ENCODE data around the gene OR2A2. TPM values are rescaled to one million over a fixed set of nuclear protein-coding genes. Genes with fewer than 3 reads are reported as not detected.
"Not testable (repeated sequence)": the region's sequence is repeated elsewhere in the genome, so short reads cannot be mapped to it uniquely, and the experiment has no call there.

OR2A2 gene
- total RNA-seq, 2 experiments from 2014 or later, result not detected

DNA sequence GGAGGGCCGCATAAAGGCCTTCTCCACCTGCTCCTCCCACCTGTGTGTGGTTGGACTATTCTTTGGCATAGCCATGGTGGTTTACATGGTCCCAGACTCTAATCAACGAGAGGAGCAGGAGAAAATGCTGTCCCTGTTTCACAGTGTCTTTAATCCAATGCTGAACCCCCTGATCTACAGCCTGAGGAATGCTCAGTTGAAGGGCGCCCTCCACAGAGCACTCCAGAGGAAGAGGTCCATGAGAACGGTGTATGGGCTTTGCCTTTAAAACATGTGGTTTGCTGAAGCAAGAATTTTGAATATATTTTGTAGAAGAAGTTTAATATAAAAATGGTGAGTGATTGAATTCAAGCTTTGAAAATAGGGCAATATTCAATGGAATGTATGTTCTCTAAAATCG, 889 bp downstream of the OR2A2 start:
- intact Hi-C loops (cut with micrococcal nuclease), result no loop called here

DNA sequence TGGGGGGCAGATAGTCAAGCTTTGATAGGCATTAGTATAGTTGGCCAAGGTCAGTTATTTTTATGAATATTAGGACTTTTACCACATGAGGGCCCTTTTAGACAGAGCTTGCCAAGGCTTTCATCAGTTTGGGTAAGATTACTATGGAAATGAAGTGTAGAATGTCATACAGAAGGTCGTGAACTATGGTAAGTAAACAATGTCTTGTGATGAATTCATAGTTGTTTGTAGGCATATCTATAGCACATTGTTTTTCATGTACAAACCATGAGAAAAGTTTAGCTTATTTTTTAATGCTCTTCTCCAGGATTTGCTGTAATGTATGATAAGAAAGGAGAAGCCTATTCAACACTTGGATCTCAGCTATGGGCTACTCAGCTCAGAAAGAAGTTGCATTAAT, 4.3 kb downstream of the OR2A2 start:
- Mint-ChIP-seq H3K4me3 (no peak overlapping the region), H3K9me3 (no peaks in the 10 kb centered on the region), H3K27me3 (ENCODE audit: low read depth) (peaks cover 2% of the 10 kb centered on the region), H3K36me3 (ENCODE audit: low read depth) (no peaks in the 10 kb centered on the region), H3K27ac (no peak overlapping the region), H3K4me1 (ENCODE audit: low read depth) (no peaks in the 10 kb centered on the region)
- DNase-seq, result no peak
- CTCF ChIA-PET, result interaction anchor here (1.6 kb wide), 1 partner anchor 14 kb away, joined by 10 read pairs; no protein-coding TSS in a partner anchor
- intact Hi-C loops (cut with micrococcal nuclease), result no loop called here

More for the DNA sequence above, 889 bp downstream of the OR2A2 start:
- CTCF ChIA-PET, result interaction anchor here (0.5 to 1.2 kb wide), 2 partner anchors 16 to 694 kb away, joined by 4 to 6 read pairs; no protein-coding TSS in a partner anchor
- Mint-ChIP-seq H3K4me3 (no peak overlapping the region), H3K4me1 (ENCODE audit: low read depth) (no peaks in the 10 kb centered on the region), H3K27me3 (ENCODE audit: low read depth) (peaks cover 2% of the 10 kb centered on the region), H3K36me3 (ENCODE audit: low read depth) (no peaks in the 10 kb centered on the region), H3K9me3 (no peaks in the 10 kb centered on the region), H3K27ac (no peak overlapping the region)
- no peak for DNase-seq

DNA sequence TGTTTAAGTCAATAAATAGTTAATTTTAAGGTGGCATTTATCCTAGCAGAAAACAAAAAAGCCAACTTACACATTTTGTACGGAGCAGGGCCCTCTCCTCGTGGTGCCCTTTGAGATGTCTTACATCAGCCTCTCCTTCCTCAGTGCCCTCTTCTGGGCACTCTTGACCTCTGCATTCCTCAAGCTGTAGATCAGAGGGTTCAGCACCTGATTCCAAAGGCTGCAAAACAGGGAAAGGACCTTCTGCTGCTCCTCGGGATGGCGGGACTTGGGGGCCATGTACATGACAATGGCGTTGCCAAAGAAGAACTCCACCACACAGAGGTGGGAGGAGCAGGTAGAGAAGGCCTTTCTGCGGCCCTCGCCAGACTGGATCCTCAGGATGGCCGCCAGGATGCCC, 9.0 kb downstream of the OR2A2 start:
- Mint-ChIP-seq H3K9me3 (no peaks in the 10 kb centered on the region), H3K4me3 (no peak overlapping the region), H3K36me3 (ENCODE audit: low read depth) (no peaks in the 10 kb centered on the region), H3K27ac (no peak overlapping the region), H3K27me3 (ENCODE audit: low read depth) (no peaks in the 10 kb centered on the region), H3K4me1 (ENCODE audit: low read depth) (no peaks in the 10 kb centered on the region)
- intact Hi-C loops (cut with micrococcal nuclease), result no loop called here
- CTCF ChIA-PET, result no interaction called here
- DNase-seq, result no peak

DNA sequence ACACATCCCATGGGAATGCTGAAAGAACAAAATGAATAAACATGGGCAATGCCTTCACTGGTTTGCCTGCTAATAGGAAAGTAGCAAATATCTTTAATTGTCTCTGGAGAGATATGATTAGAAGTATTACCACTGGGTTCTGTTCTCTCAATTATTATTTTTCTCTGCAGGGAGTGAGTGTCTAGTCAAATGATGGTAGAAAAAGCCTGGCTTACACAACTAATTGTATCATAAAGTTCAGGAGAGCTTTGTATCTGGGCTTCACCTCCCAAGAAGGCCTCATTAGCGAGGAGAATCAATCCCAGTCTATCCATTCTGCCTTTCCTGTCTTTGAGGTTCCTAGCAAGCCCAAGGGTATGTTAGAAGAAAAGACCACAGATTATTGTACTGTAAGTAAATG, 13.5 kb downstream of the OR2A2 start, which contains the start of gene OR2A14:
Gene OR2A14 (plus strand): TSS at position 301 of the 400 bp plus-strand sequence. CDS start 5,937 bp downstream, outside the sequence.
- Mint-ChIP-seq H3K27ac (no peak within 1 kb of the TSS), H3K36me3 (ENCODE audit: low read depth) (no peaks in the 10 kb centered on the region), H3K9me3 (no peaks in the 10 kb centered on the region), H3K4me3 (no peak within 1 kb of the TSS), H3K4me1 (ENCODE audit: low read depth) (no peaks in the 10 kb centered on the region), H3K27me3 (ENCODE audit: low read depth) (no peaks in the 10 kb centered on the region)
- DNase-seq, result no peak
- CTCF ChIA-PET, result interaction anchor here (0.7 kb wide), 1 partner anchor 10 kb away, joined by 3 read pairs; no protein-coding TSS in a partner anchor
- intact Hi-C loops (cut with micrococcal nuclease), result loop anchor here (10.0 kb wide), 1 partner anchor 878 kb away; no protein-coding TSS in a partner anchor

DNA sequence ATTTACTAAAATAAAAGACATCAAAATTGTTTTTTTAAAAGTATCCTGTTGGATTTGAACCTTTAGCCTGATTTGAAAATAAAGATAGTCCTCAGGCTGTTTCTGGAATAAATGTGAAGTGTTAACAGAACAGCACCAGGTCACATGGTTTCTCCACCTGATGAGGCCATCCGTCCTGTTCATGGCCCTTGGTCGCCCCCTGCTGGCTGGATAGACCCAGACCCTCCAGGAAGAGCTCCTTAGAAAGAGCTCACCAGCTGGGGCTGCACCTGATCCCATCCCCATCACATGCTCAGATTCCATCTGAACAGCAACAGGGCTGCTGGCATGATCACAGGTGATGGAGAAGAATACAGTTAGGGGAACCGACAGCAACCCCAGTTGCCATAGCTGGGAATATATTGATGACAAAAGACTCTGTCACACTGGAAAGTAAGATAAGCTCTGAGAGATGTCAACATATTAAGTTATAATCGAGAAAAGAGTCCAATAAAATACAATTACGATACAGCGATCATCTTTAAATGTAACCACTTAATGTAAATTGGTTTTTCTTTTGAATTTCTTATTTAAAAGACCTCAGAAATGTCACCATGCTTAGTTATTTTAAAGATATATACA, 18.4 kb downstream of the OR2A2 start:
- intact Hi-C loops (cut with micrococcal nuclease), result loop anchor here (5.0 to 10.0 kb wide), 2 partner anchors 226 to 883 kb away; partner anchors contain the start of gene TCAF1
- no peaks in the 10 kb centered on the region for H3K9me3 Mint-ChIP-seq
- peak; percentile 97 for DNase-seq
- no peak overlapping the region for H3K27ac Mint-ChIP-seq
- H3K27me3 Mint-ChIP-seq (ENCODE audit: low read depth), result no peaks in the 10 kb centered on the region
- H3K4me1 Mint-ChIP-seq (ENCODE audit: low read depth), result no peaks in the 10 kb centered on the region
- H3K4me3 Mint-ChIP-seq, result no peak overlapping the region
- H3K36me3 Mint-ChIP-seq (ENCODE audit: low read depth), result no peaks in the 10 kb centered on the region
- CTCF ChIA-PET, result interaction anchor here (0.6 to 2.9 kb wide), 29 partner anchors 8 to 391 kb away, joined by 3 to 26 read pairs (median 4); partner anchors contain the start of genes OR2A25 and TCAF1

DNA sequence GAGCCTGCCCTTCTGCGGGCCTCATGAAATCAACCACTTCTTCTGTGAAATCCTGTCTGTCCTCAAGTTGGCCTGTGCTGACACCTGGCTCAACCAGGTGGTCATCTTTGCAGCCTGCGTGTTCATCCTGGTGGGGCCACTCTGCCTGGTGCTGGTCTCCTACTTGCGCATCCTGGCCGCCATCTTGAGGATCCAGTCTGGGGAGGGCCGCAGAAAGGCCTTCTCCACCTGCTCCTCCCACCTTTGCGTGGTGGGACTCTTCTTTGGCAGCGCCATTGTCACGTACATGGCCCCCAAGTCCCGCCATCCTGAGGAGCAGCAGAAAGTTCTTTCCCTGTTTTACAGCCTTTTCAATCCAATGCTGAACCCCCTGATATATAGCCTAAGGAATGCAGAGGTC, 20.2 kb downstream of the OR2A2 start:
- intact Hi-C loops (cut with micrococcal nuclease), result loop anchor here (5.0 to 10.0 kb wide), 2 partner anchors 227 to 885 kb away; partner anchors contain the start of gene TCAF1
- H3K36me3 Mint-ChIP-seq (ENCODE audit: low read depth); CTCF ChIA-PET; H3K27ac Mint-ChIP-seq; H3K4me3 Mint-ChIP-seq; H3K4me1 Mint-ChIP-seq (ENCODE audit: low read depth); H3K9me3 Mint-ChIP-seq; H3K27me3 Mint-ChIP-seq (ENCODE audit: low read depth); DNase-seq: not testable (repeated sequence)

DNA sequence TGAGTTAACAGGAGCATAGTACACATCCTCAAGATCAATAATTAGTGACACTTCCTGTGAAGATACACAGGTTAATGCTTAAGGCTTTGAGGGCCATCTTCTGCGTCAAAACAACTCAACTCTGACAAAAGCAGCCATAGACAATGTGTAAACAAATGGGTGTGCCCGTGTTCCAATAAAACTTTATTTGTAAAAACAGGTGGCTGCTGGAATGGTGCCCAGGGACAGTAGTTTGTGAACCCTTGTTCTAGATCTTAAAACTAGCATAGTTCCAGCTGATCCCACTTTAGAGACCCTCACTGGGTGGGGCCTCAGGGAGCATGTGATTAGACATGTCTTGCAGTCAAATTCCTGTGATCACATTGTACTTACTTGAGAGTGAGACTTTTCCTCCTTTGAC, 21.3 kb downstream of the OR2A2 start:
- Mint-ChIP-seq H3K9me3 (no peaks in the 10 kb centered on the region), H3K27ac (no peak overlapping the region), H3K36me3 (ENCODE audit: low read depth) (no peaks in the 10 kb centered on the region), H3K4me1 (ENCODE audit: low read depth) (no peaks in the 10 kb centered on the region), H3K27me3 (ENCODE audit: low read depth) (peaks cover 3% of the 10 kb centered on the region), H3K4me3 (no peak overlapping the region)
- CTCF ChIA-PET, result no interaction called here
- no peak for DNase-seq
- intact Hi-C loops (cut with micrococcal nuclease), result no loop called here

DNA sequence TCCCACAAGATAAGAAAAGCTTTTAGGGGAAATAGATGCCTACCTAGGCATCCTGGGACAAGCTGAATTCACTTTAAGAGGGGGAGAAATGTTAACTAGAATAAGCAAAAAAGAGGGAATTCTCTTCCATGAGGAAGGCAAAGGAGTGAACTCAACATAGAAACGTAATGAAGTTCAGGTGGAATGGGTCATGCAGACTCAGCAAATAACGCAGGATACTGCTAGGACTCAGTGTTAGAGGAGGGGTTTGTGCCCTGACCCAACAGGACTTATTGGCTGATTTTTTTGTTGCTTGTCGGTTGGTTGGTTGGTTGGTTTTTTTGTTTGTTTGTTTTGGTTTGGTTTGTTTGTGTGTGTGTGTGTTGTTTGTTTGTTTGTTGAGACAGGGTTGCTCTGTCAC, 22.9 kb downstream of the OR2A2 start:
- no peaks in the 10 kb centered on the region for H3K9me3 Mint-ChIP-seq
- CTCF ChIA-PET, result no interaction called here
- peaks cover 3% of the 10 kb centered on the region for H3K27me3 Mint-ChIP-seq (ENCODE audit: low read depth)
- intact Hi-C loops (cut with micrococcal nuclease), result no loop called here
- H3K36me3 Mint-ChIP-seq (ENCODE audit: low read depth), result no peaks in the 10 kb centered on the region
- no peak overlapping the region for H3K27ac Mint-ChIP-seq
- no peak for DNase-seq
- no peaks in the 10 kb centered on the region for H3K4me1 Mint-ChIP-seq (ENCODE audit: low read depth)
- H3K4me3 Mint-ChIP-seq, result no peak overlapping the region

DNA sequence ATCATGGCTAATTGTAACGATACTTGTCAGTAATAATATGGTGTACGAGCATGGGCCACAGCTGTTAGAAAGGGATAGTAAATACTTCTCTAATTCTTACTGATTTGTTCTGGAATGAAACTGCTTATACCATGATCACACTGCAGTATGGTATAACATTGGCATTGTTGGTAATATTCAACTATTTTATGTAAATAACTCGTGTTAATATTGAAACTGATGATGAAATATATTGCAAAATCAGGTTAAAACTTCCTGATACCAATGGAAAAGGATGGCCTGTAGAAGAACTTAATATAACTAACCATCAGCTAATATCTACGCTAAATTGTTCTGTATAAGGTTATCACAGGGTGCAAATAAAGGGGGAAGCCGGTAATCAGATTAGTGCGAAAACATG, 23.9 kb downstream of the OR2A2 start:
- H3K27ac Mint-ChIP-seq, result no peak overlapping the region
- intact Hi-C loops (cut with micrococcal nuclease), result no loop called here
- no peaks in the 10 kb centered on the region for H3K9me3 Mint-ChIP-seq
- peaks cover 3% of the 10 kb centered on the region for H3K27me3 Mint-ChIP-seq (ENCODE audit: low read depth)
- no peak for DNase-seq
- CTCF ChIA-PET, result no interaction called here
- no peaks in the 10 kb centered on the region for H3K4me1 Mint-ChIP-seq (ENCODE audit: low read depth)
- H3K36me3 Mint-ChIP-seq (ENCODE audit: low read depth), result no peaks in the 10 kb centered on the region
- no peak overlapping the region for H3K4me3 Mint-ChIP-seq

DNA sequence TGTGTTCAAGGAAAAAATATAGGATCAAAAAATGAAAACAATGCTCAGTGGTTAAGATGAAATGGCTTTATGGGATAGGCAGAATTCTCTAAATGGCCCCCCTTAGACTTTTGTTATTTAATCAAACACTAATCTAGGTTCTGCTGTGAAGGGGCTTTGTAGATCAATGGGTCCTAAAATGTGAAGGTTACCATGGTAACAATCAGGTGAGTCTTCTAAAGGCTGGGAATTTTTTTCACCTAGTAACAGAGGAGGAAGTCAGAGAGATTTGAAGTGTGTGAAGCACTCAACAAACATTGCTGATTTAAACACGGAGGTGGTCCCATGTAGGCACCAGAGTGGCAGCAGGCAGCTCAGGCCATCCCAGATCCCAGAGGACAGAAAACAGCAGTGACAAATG, 24.7 kb downstream of the OR2A2 start:
- Mint-ChIP-seq H3K36me3 (ENCODE audit: low read depth) (no peaks in the 10 kb centered on the region), H3K27me3 (ENCODE audit: low read depth) (peaks cover 3% of the 10 kb centered on the region), H3K27ac (no peak overlapping the region), H3K4me1 (ENCODE audit: low read depth) (no peaks in the 10 kb centered on the region), H3K4me3 (no peak overlapping the region), H3K9me3 (no peaks in the 10 kb centered on the region)
- intact Hi-C loops (cut with micrococcal nuclease), result no loop called here
- CTCF ChIA-PET, result interaction anchor here (0.7 kb wide), 1 partner anchor 102 kb away, joined by 3 read pairs; no protein-coding TSS in a partner anchor
- no peak for DNase-seq

DNA sequence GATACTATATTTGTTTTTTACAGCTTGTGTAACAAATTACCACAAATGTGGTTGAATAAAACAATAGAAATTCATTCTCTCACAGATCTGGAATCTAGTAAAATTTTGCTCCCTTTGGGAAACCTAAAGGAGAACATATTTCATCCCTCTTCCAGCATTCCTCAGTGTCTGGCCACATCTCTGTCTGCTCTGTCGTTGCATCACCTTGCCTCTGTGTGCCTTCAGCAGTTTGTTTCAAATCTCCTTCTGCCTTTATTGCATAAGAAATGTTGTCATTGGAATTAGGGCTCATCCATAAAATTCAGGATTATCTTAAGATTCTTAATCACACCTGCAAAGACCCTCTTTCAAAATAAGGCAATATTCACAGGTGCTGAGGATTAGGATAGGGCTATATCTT, 28.1 kb downstream of the OR2A2 start:
- Mint-ChIP-seq H3K27ac (no peak overlapping the region), H3K36me3 (ENCODE audit: low read depth) (no peaks in the 10 kb centered on the region), H3K4me1 (ENCODE audit: low read depth) (no peaks in the 10 kb centered on the region), H3K27me3 (ENCODE audit: low read depth) (peaks cover 3% of the 10 kb centered on the region), H3K9me3 (no peaks in the 10 kb centered on the region), H3K4me3 (no peak overlapping the region)
- intact Hi-C loops (cut with micrococcal nuclease), result no loop called here
- no peak for DNase-seq
- CTCF ChIA-PET, result no interaction called here

DNA sequence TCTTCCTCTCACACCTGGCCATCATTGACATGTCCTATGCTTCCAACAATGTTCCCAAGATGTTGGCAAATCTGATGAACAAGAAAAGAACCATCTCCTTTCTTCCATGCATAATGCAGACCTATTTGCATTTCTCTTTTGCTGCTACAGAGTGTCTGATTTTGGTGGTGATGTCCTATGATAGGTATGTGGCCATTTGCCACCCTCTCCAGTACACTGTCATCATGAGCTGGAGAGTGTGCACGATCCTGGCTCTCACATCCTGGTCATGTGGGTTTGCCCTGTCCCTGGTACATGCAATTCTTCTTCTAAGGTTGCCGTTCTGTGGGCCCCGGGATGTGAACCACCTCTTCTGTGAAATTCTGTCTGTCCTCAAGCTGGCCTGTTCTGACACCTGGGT, 32.8 kb downstream of the OR2A2 start:
- DNase-seq, result no peak
- CTCF ChIA-PET, result interaction anchor here (2.7 kb wide), 1 partner anchor 14 kb away, joined by 10 read pairs; no protein-coding TSS in a partner anchor
- intact Hi-C loops (cut with micrococcal nuclease), result loop anchor here (2.0 kb wide), 1 partner anchor 17 kb away; no protein-coding TSS in a partner anchor
- H3K27me3 Mint-ChIP-seq (ENCODE audit: low read depth), result no peaks in the 10 kb centered on the region
- H3K4me3 Mint-ChIP-seq, result no peak overlapping the region
- H3K9me3 Mint-ChIP-seq, result no peaks in the 10 kb centered on the region
- H3K27ac Mint-ChIP-seq, result no peak overlapping the region
- no peaks in the 10 kb centered on the region for H3K36me3 Mint-ChIP-seq (ENCODE audit: low read depth)
- no peaks in the 10 kb centered on the region for H3K4me1 Mint-ChIP-seq (ENCODE audit: low read depth)

DNA sequence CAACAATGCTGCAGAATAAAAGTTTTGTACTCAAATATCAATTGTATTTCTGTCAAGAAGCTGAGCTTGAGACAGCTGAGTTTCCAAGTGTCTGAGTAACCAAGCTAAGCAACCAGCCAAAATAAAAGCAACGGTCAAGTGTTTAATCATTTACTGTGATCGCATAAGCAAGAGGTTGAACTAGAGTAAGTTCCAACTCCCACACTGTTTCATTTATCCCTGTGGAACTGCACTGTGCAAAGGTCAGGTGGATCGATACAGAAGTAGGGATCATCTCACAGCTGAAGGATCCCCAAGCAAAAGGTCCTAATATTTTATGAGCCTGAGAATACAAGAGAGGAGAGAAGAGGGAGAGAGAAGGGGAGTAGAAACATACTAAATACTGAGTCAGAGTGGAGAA, 35.0 kb downstream of the OR2A2 start:
- no peaks in the 10 kb centered on the region for H3K27me3 Mint-ChIP-seq (ENCODE audit: low read depth)
- no peak overlapping the region for H3K27ac Mint-ChIP-seq
- CTCF ChIA-PET, result interaction anchor here (2.0 kb wide), 1 partner anchor 16 kb away, joined by 6 read pairs; no protein-coding TSS in a partner anchor
- H3K4me3 Mint-ChIP-seq, result no peak overlapping the region
- peaks cover 16% of the 10 kb centered on the region for H3K9me3 Mint-ChIP-seq
- peaks cover 3% of the 10 kb centered on the region for H3K36me3 Mint-ChIP-seq (ENCODE audit: low read depth)
- no peak for DNase-seq
- H3K4me1 Mint-ChIP-seq (ENCODE audit: low read depth), result no peaks in the 10 kb centered on the region
- intact Hi-C loops (cut with micrococcal nuclease), result no loop called here
